WTC11 (cell line): ENCODE measurements around the gene ITPKC.

Experiments used
- TF ChIP-seq, protein P1 (sequence below): fragments of 200-600 bp; IDR thresholded peaks from 2 replicates; pipeline ENCODE4 v1.8.0; 2022; ENCODE audit warnings: antibody characterized with exemption
- TF ChIP-seq, protein P2 (sequence below): sonication (generic); formaldehyde crosslinking; conservative IDR thresholded peaks from 2 replicates; pipeline ENCODE4 v1.8.1; 2022; ENCODE audit warnings: mild to moderate bottlenecking, missing genetic modification reagents

DNA sequence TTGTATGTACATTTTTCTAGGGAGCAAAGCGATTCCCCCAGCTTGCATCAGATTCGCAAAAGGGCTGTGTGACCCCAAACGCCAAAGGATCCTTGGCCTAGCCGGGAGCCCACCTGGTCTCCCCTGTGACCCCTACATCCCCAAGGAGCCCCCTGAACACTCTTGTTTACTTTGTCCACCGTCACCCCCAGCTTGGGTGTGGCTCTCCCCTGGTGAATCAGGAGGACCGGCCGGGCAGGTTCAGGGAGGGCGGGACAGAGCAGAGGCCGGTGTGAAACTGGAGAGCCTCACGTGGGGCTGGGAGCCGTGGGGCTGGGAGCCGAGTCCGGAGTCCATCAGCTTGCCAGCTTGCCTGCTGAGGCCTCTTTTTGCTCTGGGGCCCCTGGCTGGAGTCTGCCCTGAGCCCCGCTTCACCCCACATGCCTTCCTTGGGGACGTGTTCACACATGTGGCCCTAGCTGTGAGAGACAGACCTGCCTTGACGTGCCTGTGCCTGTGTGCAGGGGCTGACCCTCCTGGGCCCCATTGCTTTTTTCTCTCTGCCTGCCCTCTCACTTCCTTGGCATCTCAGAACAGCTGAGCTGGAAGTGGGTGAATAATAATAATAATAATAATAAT lies 2.0 kb downstream of the ITPKC start:
- TF ChIP-seq, protein P1, sequence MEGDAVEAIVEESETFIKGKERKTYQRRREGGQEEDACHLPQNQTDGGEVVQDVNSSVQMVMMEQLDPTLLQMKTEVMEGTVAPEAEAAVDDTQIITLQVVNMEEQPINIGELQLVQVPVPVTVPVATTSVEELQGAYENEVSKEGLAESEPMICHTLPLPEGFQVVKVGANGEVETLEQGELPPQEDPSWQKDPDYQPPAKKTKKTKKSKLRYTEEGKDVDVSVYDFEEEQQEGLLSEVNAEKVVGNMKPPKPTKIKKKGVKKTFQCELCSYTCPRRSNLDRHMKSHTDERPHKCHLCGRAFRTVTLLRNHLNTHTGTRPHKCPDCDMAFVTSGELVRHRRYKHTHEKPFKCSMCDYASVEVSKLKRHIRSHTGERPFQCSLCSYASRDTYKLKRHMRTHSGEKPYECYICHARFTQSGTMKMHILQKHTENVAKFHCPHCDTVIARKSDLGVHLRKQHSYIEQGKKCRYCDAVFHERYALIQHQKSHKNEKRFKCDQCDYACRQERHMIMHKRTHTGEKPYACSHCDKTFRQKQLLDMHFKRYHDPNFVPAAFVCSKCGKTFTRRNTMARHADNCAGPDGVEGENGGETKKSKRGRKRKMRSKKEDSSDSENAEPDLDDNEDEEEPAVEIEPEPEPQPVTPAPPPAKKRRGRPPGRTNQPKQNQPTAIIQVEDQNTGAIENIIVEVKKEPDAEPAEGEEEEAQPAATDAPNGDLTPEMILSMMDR, result no peak
- TF ChIP-seq, protein P2, sequence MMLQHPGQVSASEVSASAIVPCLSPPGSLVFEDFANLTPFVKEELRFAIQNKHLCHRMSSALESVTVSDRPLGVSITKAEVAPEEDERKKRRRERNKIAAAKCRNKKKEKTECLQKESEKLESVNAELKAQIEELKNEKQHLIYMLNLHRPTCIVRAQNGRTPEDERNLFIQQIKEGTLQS, result no peak
